Rectal smooth muscle tissue (tissue), 1 donor: ENCODE results near the gene SORCS1.

ENCODE experiments used
- H3K27ac ChIP-seq: one replicate; pipeline ENCODE4 v1.7.0; 2013; ENCODE audit warnings: low read depth, low read length, inconsistent platforms
- H3K27me3 ChIP-seq: one replicate; pipeline ENCODE4 v1.7.0; 2013; ENCODE audit warnings: low read length; ENCODE audit not compliant: control insufficient read depth, insufficient read depth
- H3K36me3 ChIP-seq: one replicate; pipeline ENCODE4 v1.7.0; 2013; ENCODE audit warnings: low read length; ENCODE audit not compliant: control insufficient read depth, insufficient read depth
- H3K4me1 ChIP-seq: one replicate; pipeline ENCODE4 v1.7.0; 2013; ENCODE audit warnings: low read length; ENCODE audit not compliant: control insufficient read depth, insufficient read depth
- H3K4me3 ChIP-seq: one replicate; pipeline ENCODE4 v1.7.0; 2013; ENCODE audit warnings: low read length
- H3K9ac ChIP-seq: one replicate; pipeline ENCODE4 v1.7.0; 2013; ENCODE audit warnings: low read length

The SORCS1 gene

DNA sequence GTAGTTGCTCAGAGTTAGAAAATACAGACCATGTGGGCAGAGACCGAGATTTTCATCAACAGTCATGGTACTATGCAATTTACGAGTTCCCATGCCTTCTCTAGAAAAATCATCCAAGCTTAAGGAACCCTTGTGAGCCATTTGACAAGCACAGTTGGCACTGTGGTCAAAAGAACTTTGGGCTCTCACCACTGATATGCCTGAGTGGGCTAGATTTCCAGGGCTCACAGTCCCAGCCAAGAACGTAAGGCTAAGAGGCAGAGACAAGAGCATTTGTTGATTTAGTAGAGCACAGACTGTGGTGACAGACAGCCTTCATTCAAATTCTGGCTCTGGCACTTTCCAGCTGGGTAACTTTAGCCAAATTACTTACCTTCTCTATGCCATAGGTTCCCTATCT, 407.0 kb downstream of the SORCS1 start:
- Histone ChIP-seq H3K27ac (no peak overlapping the region), H3K9ac (no peak overlapping the region), H3K4me1 (no peaks in the 10 kb centered on the region), H3K27me3 (no peaks in the 10 kb centered on the region), H3K4me3 (no peak overlapping the region), H3K36me3 (no peaks in the 10 kb centered on the region)

DNA sequence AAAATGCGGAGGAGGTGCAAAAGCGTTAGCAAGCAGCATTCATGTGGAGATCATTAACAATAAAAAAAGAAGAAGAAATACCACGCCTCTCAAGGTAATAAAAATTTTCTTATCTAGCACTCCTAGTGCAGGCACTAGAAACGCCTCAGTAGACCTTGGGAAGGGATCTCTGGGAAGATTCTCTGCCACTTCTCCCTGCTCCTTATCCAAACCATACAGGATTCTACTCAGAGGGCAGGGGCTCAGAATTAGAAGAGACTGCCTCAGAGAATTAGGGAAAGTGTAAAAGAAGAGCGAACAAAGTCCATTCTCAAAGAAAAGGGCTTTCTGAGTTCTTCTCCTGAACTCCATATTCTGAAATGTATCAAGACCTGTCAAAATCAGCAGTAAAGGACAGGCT, 413.4 kb downstream of the SORCS1 start:
- no peak overlapping the region for H3K9ac ChIP-seq
- no peaks in the 10 kb centered on the region for H3K27me3 ChIP-seq
- no peak overlapping the region for H3K27ac ChIP-seq
- H3K4me1 ChIP-seq, result no peaks in the 10 kb centered on the region
- no peaks in the 10 kb centered on the region for H3K36me3 ChIP-seq
- H3K4me3 ChIP-seq, result no peak overlapping the region

DNA sequence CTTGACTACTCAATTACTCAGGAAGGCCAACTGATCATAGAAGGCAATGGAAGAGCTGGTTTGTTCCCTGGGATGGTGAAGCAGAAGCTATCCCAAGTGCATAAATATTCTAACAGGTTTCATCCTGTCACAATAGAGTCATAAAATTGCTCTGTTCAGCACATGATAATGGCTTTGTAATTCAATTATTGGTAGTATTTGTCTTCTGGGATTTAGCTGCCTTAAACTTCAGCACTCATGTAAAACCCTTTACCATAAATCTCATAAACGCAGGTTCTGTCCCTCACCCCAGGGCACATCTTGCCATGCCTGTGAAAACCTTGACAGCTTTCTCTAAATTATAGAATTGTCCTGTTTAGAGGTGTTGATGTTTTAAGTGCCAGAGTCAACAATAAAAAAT, 417.6 kb downstream of the SORCS1 start:
- Histone ChIP-seq H3K9ac (no peak overlapping the region), H3K27me3 (no peaks in the 10 kb centered on the region), H3K4me3 (no peak overlapping the region), H3K27ac (no peak overlapping the region), H3K36me3 (no peaks in the 10 kb centered on the region), H3K4me1 (no peaks in the 10 kb centered on the region)

DNA sequence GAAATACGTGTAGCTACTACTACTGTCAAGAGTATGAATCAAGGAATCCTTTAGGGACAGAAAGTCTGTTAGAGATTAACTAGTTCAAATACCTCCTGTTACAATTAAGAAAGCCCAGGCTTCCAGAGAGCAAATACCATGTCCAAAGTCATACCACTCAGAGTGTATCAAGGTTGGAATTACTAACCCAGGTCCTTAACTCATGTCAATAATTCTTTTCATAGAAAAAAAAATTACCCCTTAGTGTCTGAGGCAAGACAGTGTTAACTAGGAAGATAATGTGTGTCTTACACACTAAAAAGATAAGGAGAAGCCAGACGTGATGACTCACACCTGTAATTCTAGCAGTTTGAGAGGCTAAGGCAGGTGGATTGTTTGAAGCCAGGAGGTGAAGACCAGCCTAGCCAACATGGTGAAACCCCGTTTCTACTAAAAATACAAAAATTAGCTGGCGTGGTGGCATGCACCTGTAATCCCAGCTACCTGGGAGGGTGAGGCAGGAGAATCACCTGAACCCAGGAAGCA, 423.4 kb downstream of the SORCS1 start:
- Histone ChIP-seq H3K9ac (no peak overlapping the region), H3K4me3 (no peak overlapping the region), H3K4me1 (no peaks in the 10 kb centered on the region), H3K27ac (no peak overlapping the region), H3K36me3 (no peaks in the 10 kb centered on the region), H3K27me3 (no peaks in the 10 kb centered on the region)

DNA sequence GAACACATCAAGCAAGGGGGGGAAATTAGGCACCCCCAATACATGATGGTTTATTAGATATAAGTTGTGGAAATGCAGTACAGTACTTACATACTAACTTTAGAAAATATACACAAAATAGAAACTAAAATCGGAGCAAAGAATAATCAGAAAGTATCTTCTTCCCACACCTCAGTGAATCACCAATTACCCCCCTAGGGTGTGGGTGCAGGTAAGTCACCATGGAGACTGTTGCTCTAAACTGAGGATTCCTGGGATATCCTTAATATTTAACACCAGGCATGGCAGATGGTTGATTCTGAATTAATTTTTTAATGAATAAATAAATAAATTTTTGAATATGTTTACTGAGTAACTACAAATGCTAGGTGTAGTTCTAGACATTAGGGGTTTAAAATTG, 424.4 kb downstream of the SORCS1 start:
- Histone ChIP-seq H3K4me3 (no peak overlapping the region), H3K4me1 (no peaks in the 10 kb centered on the region), H3K36me3 (no peaks in the 10 kb centered on the region), H3K27me3 (no peaks in the 10 kb centered on the region), H3K27ac (no peak overlapping the region), H3K9ac (no peak overlapping the region)

DNA sequence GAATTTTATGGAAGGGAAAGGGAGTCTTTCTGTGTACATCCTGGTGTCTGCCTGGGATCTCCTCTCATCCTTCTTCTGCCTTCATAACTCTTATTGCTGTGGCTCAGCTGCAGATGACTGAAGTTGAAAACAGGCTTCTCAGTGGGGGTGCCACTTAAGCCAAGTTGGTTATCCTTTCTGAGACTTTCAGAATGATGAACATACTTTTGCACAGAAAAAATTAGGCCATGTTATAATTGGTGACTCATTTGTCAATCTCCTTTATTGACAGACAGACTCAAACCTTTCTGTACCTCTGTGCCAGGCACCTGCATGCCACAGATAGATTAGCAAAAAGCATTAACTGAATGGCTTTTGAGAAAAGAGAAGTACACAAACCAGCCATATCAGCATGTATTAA, 430.3 kb downstream of the SORCS1 start:
- Histone ChIP-seq H3K27me3 (no peaks in the 10 kb centered on the region), H3K4me1 (no peaks in the 10 kb centered on the region), H3K4me3 (no peak overlapping the region), H3K9ac (no peak overlapping the region), H3K36me3 (no peaks in the 10 kb centered on the region), H3K27ac (no peak overlapping the region)

DNA sequence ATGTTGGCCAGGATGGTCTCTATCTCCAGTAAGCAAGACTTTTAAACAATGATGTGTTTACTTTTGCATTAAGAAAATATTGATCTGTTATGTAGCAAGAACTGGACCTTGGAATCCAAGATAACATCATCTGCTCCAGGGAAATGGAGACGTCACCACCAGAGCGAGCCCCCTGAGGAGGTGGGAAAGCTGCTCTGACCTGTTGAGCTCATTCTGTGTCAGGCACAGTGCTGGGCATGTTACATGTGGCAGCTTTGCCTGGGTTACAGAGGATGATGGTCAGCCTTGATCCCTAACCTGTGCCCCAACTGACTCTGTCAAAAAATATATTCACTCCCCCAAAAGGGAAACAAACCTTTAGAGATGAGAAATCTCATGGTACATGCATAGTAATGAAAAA, 436.3 kb downstream of the SORCS1 start:
- no peaks in the 10 kb centered on the region for H3K4me1 ChIP-seq
- no peak overlapping the region for H3K9ac ChIP-seq
- no peaks in the 10 kb centered on the region for H3K36me3 ChIP-seq
- no peaks in the 10 kb centered on the region for H3K27me3 ChIP-seq
- no peak overlapping the region for H3K4me3 ChIP-seq
- H3K27ac ChIP-seq, result no peak overlapping the region

DNA sequence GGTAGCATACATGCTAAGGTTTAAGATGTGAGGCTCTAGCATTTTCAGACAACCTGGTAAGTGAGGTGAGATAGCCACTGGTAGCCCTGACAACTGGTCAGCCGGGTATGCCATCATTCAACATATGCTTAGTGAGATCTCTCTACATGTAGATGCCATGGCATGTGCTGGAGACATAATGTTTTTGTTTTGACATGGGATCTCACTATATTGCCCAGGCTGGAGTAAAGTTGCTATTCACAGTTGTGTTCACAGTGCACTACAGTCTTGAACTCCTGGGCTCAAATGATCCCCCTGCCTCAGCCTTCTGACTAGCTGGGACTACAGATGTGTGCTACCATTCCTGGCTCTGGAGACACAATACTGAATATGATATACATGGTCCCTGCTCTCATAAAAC, 437.3 kb downstream of the SORCS1 start:
- Histone ChIP-seq H3K4me1 (no peaks in the 10 kb centered on the region), H3K27me3 (no peaks in the 10 kb centered on the region), H3K4me3 (no peak overlapping the region), H3K36me3 (no peaks in the 10 kb centered on the region), H3K27ac (no peak overlapping the region), H3K9ac (no peak overlapping the region)

DNA sequence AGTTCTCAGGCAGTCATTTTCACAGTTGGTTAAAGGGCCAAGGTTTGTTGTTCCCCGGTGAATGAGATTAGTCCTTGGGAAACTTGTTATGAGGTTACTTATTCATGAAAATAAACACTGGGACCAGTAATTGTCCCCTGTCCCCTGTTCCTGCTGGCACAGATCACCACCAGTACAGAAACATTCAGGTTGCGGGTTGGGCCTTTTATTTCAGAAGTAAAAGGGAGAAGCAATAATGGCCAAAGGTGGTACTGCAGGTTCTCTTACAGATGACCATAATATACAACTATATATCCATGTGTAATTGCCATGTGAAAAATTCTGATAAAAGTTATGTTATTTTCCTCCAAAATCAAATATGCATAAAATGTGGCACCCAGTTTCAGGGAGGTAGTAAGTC, 442.0 kb downstream of the SORCS1 start:
- H3K27me3 ChIP-seq, result no peaks in the 10 kb centered on the region
- H3K4me3 ChIP-seq, result no peak overlapping the region
- H3K9ac ChIP-seq, result no peak overlapping the region
- no peaks in the 10 kb centered on the region for H3K4me1 ChIP-seq
- H3K27ac ChIP-seq, result no peak overlapping the region
- H3K36me3 ChIP-seq, result no peaks in the 10 kb centered on the region

DNA sequence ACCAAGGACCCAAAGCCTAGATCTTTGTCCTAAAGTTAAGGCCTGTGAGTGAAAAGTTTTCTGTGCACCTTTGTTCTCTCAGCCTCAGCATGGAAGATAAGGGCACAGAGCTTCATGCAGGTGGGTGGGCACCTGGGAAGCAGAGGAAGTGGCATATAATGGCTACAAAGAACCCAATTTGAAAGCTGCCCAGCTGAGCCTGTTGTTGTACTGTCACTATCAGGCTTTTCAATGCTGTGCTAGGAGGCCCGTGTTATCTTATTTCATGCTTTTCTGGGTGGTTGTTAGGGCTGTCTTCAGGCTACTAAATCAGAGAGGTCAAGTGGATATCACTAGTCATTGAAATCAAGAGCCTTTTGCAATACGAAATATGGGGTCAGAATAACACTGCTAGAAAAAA, 443.8 kb downstream of the SORCS1 start:
- no peak overlapping the region for H3K9ac ChIP-seq
- no peak overlapping the region for H3K27ac ChIP-seq
- H3K4me1 ChIP-seq, result no peaks in the 10 kb centered on the region
- H3K4me3 ChIP-seq, result no peak overlapping the region
- H3K27me3 ChIP-seq, result no peaks in the 10 kb centered on the region
- no peaks in the 10 kb centered on the region for H3K36me3 ChIP-seq

DNA sequence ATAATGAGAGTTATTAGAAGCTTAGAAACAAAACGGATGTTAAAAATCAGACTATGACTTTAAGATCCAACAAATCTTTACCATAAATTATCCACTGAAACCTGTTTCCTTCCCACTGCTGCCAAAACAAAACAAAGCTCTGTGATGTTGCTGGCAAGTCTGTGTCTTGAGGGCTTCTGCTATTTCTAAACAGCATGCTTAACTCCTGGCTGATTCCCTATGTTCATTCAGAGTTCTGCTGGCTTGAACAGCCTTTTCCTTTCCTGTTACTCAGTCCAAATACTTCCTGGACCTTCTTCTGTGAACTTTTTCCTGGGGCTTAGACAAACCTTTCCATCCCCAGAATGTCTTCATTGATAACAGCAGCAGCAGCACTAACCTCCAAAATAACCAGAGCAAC, 448.1 kb downstream of the SORCS1 start:
- Histone ChIP-seq H3K4me1 (no peaks in the 10 kb centered on the region), H3K36me3 (no peaks in the 10 kb centered on the region), H3K27me3 (no peaks in the 10 kb centered on the region), H3K4me3 (no peak overlapping the region), H3K27ac (no peak overlapping the region), H3K9ac (no peak overlapping the region)

DNA sequence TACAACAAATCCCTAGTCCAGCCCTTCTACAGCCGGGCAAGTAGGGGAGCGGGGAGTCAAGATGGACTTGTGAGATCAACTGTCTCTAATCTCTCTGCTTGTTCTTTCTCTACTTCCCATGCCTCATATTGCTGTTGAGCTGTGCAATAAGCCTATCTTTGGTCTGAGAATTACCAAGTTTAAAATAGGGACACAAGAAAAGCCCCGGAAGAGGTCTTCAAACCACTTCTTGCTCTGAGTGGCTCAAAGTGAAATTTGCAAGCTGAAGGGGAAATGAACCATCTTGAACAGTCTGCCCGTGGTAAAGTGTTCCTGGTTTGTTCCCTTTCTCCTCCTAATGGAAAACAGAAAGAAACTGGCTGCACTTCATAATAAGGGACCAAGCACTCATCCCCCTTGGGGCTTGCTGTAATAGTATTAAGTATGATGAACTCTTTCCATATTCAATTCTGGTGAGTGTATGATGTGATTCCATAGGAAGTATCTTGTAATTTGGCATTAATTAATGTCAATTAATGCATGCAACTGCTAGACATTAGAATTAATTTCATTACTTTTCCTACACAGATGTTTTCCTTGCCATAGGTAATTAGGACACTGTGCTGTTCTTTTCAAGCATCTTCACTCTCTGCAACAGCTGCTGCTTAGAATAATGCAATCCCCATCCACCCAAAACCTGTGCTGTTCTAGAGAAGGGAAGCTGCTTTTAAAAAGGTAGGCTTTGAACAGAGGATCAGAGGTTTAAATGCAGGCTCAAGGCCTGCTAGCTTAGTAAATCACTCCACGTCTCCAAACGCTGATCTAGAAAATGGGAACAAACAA, 449.6 kb downstream of the SORCS1 start:
- Histone ChIP-seq H3K27me3 (no peaks in the 10 kb centered on the region), H3K9ac (no peak overlapping the region), H3K27ac (no peak overlapping the region), H3K36me3 (no peaks in the 10 kb centered on the region), H3K4me3 (no peak overlapping the region), H3K4me1 (no peaks in the 10 kb centered on the region)

DNA sequence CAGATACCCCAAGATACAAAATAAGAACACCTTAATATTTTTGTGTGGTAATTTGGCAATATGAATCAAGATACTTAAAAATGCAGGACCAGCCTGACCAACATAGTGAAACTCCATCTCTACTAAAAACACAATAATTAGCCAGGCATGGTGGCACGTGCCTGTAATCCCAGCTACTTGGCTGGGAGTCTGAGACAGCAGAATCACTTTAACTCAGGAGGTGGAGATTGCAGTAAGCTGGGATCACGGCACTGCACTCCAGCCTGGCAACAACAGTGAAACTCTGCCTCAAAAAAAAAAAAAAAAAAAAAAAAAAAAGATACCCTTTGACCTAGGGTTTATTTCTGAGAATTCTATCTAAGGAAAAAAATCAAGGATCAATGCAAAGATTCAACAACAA, 450.7 kb downstream of the SORCS1 start:
- Histone ChIP-seq H3K4me3 (no peak overlapping the region), H3K27ac (no peak overlapping the region), H3K4me1 (no peaks in the 10 kb centered on the region), H3K27me3 (no peaks in the 10 kb centered on the region), H3K36me3 (no peaks in the 10 kb centered on the region), H3K9ac (no peak overlapping the region)
